CD4-positive, alpha-beta T cell treated with Interferon gamma for 1 hour (primary cell): Measurements from ENCODE around the gene COL4A1.

Experiments
- DNase-seq: peaks from one replicate; pipeline ENCODE4 v3.0.0-alpha.2; 2020

COL4A1 gene

GRCh38 chr13:110152351-110152750 is 154.6 kb downstream of the COL4A1 start:
- DNase-seq = no peak

- no peak for DNase-seq
These were observed 155.5 kb downstream of the COL4A1 start for GRCh38 chr13:110151462-110151861.

- no peak for DNase-seq
These were observed 156.4 kb downstream of the COL4A1 start for GRCh38 chr13:110150384-110151101.

DNA sequence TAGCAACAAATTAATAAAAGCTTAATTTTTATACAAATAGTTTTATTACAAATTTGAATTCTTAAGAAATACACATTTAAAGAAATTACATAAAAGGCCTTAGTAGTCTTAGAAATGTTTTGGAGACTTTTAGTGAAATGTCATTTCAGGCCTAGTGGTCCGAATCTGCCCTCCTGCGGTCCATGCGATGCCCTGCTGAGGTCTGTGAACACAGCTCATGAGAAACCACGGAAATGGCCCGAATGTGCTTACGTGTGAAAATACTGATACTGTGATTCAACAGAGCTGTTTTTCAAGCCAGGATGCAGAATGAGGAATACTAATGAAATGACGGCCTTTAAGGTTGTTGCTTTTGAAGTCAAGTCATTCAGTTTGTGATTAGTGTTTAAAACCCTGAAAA is 157.9 kb downstream of the COL4A1 start:
- DNase-seq = no peak

DNA sequence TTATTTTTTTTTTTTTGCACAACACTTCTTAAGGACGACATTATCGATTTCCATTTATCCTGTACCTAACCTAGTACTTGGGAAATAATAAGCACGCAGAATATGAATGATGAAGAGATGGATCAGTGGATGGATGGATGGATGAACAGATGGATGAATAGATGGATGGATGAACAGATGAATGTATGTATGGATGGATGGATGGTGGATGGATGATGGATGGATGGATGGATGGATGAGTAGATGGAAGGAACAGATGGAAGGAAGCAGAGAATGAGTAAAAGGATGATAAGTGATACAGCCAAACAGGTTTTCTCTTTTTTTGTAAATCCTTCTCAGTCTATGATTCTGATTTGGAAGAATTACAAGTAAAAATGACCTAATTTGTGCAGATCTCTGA is 166.9 kb downstream of the COL4A1 start:
- DNase-seq = no peak

DNA sequence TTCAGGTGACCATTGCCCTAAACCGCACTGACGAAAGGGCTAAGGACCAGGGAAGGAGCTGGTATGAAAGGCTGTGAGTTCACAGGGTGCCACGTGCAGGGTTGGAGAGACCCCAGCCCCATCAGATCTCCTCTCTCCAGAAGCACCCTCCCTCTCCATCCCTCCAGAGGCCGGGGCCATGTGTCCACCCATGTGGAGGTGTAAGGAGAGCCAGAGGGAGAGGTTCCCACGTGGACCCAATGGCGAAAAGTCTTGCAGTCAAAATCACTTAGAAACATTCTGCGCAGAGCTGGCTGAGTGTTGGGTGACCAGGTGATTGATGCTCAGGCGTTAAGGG is 168.3 kb downstream of the COL4A1 start:
- DNase-seq = no peak

DNA sequence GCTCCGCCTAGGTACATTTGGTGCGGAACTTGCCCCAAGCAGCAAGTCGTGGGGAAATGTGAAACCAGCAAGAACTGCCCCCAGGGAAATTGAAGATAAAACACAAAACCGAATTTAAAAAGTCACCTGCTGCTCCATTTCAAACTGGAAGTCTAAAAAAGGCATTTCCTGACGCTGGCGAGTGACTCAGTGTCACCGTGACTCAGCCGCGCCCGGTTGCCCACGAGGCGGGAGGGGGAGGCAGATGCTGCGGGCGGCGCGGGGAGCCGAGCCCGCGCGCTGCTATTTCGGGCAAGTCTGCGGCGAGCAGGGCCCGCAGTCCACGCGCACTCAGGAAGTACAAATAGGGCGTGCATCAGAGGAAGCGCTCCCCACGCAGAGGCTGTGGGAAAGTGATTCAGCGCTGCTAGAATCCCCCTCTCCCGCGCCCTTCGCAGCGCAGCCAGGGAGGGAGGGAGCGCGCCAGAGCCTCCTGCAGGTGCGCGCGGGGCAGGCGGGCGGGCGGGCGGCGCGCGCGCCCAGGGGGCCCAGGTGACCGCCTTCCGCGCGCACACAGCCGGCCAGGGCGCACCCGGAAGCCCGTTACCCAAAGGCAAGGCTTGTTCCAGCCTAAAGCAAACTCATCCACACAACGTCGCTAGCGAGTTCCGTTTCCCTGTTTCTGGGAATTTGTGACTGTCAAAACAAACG is 168.8 kb downstream of the COL4A1 start:
- DNase-seq = peak; percentile 65

- peak; percentile 23 for DNase-seq
These were observed 169.3 kb downstream of the COL4A1 start for GRCh38 chr13:110137680-110138009.

DNA sequence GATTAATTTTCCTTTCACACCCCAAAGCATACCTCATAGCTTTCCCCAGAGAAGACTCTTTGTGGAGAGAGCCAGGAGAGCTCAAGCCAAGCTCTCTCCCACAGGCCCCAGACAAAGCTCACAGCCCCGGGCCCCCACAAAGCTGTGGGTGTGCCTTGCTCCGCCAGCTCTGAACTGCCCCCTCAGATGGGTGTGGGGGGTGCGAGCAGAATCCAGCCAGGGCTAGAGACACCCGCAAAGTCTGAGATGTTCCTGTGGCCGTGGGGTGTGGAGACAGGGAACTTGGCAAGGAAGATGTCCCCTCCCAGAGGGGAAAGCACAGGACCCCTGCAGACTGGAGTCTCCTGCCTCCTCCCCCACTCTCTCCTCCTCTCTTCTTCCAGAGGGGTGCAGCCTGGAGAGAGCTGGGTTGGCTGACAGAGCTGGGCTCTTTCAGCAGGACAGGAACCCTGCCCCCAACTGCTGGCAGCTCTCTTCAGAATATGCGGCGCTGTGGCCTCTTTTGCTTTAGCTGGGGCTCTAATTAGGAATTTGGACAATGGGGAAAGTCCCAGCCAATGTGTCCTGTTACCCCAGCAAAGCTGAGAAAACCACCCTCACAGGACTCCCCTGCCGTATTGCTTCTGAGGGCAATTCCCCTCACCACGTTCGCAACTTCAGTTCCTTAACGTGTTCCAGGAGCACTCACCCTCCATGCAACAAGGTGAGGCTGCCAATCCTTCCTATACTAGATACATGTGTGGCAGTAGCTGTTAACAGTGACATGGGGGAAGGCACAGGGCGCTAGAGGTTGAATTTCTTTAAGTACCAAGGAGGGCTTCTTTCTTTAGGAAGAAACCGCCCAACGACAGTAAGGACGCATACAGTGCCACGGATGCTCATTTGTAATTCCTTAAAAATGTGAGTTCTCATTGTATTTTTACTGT is 170.0 kb downstream of the COL4A1 start:
- no peak for DNase-seq

- DNase-seq = no peak
These were observed 170.9 kb downstream of the COL4A1 start for GRCh38 chr13:110135977-110136597.

DNA sequence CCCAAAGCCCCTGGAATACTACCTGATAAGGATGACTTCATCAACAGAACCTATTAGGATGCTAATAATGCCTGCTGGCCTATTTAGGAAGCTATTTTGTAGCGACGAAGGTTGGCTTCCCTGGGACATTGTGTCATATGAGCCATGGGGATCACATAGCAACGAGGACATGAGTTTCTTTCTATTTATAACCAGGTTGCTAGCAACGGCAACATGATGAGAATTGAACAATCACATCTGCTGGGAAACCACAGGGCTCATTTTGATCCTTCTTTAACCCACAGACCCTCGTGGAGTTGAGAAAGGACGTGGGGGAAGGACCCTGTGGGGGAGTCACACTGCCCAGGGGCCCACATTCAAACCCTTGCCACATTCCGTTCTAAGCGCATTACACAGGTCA is 172.2 kb downstream of the COL4A1 start:
- DNase-seq = no peak

- no peak for DNase-seq
These were observed 173.3 kb downstream of the COL4A1 start for GRCh38 chr13:110133425-110134235.

DNA sequence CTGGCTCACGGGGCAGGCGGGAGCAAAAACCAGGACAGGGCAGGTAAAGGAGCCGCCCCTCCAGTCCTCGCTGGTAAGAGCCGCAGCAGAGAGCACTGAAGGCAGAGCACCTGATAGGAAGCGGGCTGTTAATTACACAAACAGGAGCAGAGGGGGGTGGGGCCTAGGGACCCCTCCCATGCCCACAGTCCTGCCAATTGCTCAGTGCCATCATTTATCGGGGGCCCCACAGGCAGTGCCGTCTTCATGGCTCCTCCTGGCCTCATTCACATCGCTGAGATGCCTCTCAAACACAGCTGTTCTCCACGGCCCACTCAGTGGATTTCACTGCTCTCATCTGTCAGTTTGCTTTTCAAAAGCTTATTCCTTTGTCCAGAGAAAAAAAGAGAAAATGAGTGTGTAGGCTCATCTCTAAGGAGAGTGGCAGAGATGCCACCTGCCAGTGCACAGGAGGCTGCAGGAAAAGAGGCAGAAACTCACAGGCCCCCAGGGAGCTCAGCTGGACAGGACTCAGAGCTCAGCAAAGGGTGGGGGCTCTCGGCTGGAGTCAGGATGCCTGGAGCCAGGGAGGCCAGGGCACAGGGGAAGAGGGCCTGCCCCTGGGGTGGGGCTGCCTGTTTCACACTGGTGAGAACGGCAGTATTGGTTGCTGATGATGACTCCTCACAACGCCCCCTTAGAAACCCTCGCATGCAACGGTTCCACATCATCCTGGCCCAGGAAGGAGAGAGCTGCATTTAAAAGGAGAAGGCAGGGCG is 174.6 kb downstream of the COL4A1 start:
- no peak for DNase-seq

GRCh38 chr13:110131424-110131823 is 175.5 kb downstream of the COL4A1 start:
- DNase-seq = no peak

GRCh38 chr13:110130431-110130830 is 176.5 kb downstream of the COL4A1 start:
- no peak for DNase-seq

DNA sequence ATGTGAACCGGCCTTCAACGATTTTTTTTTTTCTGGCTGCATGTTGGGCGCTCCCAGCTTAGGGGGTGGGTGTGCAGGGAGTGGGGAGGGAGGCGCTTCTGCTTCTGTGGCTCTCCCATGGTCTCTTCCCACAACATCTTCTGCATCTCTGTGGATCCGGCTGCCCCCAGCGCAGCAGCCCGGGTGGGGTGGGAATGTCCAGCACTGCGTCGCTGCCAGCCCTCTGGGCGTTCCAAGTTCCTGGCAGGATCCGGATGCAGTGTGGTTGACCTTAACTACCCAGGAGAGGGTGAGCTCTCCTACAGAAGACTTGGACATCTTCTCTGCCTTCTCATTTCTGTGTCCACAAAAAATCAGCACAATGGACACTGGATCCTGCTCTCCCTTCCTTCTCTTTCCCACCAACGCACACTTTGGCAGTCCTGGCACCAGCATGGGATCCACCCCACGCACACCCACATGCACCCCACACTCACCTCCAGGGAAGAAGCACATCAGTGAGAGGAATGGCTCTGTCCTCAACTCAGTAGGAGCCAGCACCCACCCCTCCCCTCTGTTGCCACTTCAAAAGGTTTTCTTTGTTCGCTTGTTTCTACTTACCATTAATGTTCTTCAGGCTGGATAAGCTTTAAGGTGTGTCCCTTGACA is 177.3 kb downstream of the COL4A1 start:
- no peak for DNase-seq

DNA sequence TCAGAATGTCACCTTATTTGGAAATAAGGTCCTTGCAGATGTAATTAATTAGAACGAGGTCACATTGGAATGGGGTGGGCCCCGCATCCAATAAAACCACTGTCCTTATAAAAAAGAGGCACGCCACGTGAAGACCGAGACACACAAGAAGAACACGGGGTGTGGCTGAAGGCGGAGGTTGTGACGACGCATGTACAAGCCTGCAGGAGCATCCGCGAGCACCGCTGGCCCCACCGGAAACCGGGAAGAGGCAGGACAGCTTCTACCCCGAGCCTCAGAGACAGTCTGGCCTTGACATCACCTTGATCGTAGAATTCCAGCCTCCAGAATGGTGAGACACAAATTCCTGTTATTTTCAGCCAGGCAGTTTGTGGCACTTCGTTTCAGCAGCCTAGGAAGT is 177.9 kb downstream of the COL4A1 start:
- no peak for DNase-seq

DNA sequence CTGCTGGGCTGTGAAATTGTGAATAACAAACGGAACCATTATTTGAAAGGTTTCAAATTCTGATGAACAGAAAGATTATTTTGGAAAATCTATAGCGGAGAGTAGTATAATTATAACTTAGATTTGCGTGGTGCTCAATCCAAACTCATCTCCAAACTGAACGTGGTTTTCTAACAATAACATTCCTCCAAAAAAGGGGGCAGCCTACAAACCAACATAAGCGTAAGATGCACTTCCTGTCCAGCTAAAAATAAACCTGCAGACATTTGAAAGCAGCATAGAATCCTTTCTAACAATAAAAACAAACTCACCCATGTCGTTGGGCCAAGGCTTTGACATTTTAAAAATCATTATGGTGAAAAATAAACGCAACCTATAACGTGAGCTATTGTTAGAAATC is 178.4 kb downstream of the COL4A1 start:
- DNase-seq = no peak

DNA sequence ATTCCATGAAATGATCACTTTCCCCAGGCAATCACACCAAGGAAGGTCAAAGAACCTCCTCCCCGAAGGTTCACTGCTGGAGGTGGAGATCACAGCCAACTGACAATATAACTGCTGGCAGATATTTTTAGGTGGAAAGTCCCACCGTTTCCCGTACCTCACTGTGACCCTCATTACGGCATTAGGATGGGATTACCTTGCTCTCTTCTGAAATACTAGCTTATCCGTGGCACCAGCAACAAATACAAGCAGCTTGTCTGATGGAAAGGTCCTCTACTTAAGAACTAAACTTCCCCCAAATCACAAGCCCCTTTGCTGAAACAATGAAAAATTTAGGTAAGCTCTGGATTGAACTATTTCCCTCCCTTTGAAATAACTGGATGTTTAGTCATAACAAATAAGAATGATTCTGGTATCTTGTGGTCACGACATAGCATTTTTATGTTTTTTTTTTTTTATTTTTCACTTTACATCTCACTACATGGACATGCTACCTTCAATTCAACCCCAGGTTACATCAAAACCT is 178.9 kb downstream of the COL4A1 start:
- DNase-seq = no peak

GRCh38 chr13:110126391-110126961 is 180.5 kb downstream of the COL4A1 start:
- DNase-seq = no peak
